HepG2 (cell line): Measurements from ENCODE around the gene NKAIN4. TPM values are rescaled to one million over a fixed set of nuclear protein-coding genes. Genes with fewer than 3 reads are reported as not detected.

Experiments
- ARHGAP35 ChIP-seq: sonication (generic); formaldehyde crosslinking; IDR thresholded peaks from 2 replicates; pipeline ENCODE4 v1.9.0; 2022; ENCODE audit warnings: mild to moderate bottlenecking, inconsistent platforms, moderate library complexity, missing genetic modification reagents, borderline replicate concordance
- BRCA1 ChIP-seq: sonication (generic); formaldehyde crosslinking; IDR thresholded peaks from 2 replicates; pipeline ENCODE4 v1.4.0; 2020; ENCODE audit warnings: missing genetic modification reagents
- CENPBD1 ChIP-seq: sonication (generic); formaldehyde crosslinking; IDR thresholded peaks from 2 replicates; pipeline ENCODE4 v1.8.0; 2022; ENCODE audit warnings: missing genetic modification reagents, low read depth, mild to moderate bottlenecking, borderline replicate concordance
- E2F2 ChIP-seq: sonication (generic); formaldehyde crosslinking; IDR thresholded peaks from 2 replicates; pipeline ENCODE4 v1.4.0; 2020; ENCODE audit warnings: missing genetic modification reagents, borderline replicate concordance
- ESRRA ChIP-seq: sonication (generic); formaldehyde crosslinking; IDR thresholded peaks from 2 replicates; pipeline ENCODE4 v1.5.1; 2020; ENCODE audit warnings: mild to moderate bottlenecking, low read depth, missing genetic modification reagents
- GABPB1 ChIP-seq: IDR thresholded peaks from 2 replicates; pipeline ENCODE4 v1.6.1; 2016; ENCODE audit warnings: mild to moderate bottlenecking, missing genetic modification reagents, moderate library complexity, missing compliant biosample characterization
- IRF9 ChIP-seq: sonication (generic); formaldehyde crosslinking; IDR thresholded peaks from 2 replicates; pipeline ENCODE4 v1.8.0; 2022; ENCODE audit warnings: missing genetic modification reagents, mild to moderate bottlenecking, borderline replicate concordance
- KAT8 ChIP-seq: IDR thresholded peaks from 2 replicates; pipeline ENCODE4 v1.6.1; 2016; ENCODE audit warnings: missing genetic modification reagents, missing compliant biosample characterization
- NFE2L1 ChIP-seq: sonication (generic); formaldehyde crosslinking; IDR thresholded peaks from 2 replicates; pipeline ENCODE4 v1.4.0; 2020; ENCODE audit warnings: missing genetic modification reagents, mild to moderate bottlenecking, borderline replicate concordance
- NR2F6 ChIP-seq, 2 experiments: IDR thresholded peaks; 2 replicates each; pipeline ENCODE4 v1.6.1; 2016; ENCODE audit warnings: antibody characterized with exemption in 1 of 2, mild to moderate bottlenecking in 1 of 2
- PHF20 ChIP-seq: sonication (generic); formaldehyde crosslinking; IDR thresholded peaks from 2 replicates; pipeline ENCODE4 v1.5.0; 2020; ENCODE audit warnings: mild to moderate bottlenecking, missing genetic modification reagents
- RAD21 ChIP-seq: fragments of 450-650 bp; formaldehyde crosslinking; IDR thresholded peaks from 2 replicates; pipeline ENCODE4 v1.5.0; 2020; ENCODE audit warnings: mild to moderate bottlenecking
- RBM22 ChIP-seq: fragments of 200-400 bp; formaldehyde crosslinking; optimal IDR thresholded peaks from 2 replicates; pipeline ENCODE3; 2017; ENCODE audit warnings: mild to moderate bottlenecking, low read length, moderate library complexity
- RORA ChIP-seq: sonication (generic); formaldehyde crosslinking; IDR thresholded peaks from 2 replicates; pipeline ENCODE4 v1.5.0; 2020; ENCODE audit warnings: mild to moderate bottlenecking, missing genetic modification reagents, moderate library complexity
- SP2 ChIP-seq: sonication (generic); formaldehyde crosslinking; IDR thresholded peaks from 2 replicates; pipeline ENCODE4 v1.5.1; 2020; ENCODE audit warnings: mild to moderate bottlenecking, missing genetic modification reagents
- ZNF235 ChIP-seq: sonication (generic); formaldehyde crosslinking; IDR thresholded peaks from 2 replicates; pipeline ENCODE4 v1.8.1; 2023; ENCODE audit warnings: mild to moderate bottlenecking, missing genetic modification reagents, borderline replicate concordance
- ZNF33A ChIP-seq: sonication (generic); formaldehyde crosslinking; IDR thresholded peaks from 2 replicates; pipeline ENCODE4 v1.5.1; 2020; ENCODE audit warnings: missing genetic modification reagents, mild to moderate bottlenecking, moderate library complexity, borderline replicate concordance
- ZNF451 ChIP-seq: sonication (generic); formaldehyde crosslinking; IDR thresholded peaks from 2 replicates; pipeline ENCODE4 v1.5.0; 2020; ENCODE audit warnings: mild to moderate bottlenecking, missing genetic modification reagents
- ZNF768 ChIP-seq: sonication (generic); formaldehyde crosslinking; IDR thresholded peaks from 2 replicates; pipeline ENCODE4 v1.4.0; 2020; ENCODE audit warnings: missing genetic modification reagents
- polyA plus RNA-seq, 8 experiments: library from polyadenylated mRNA; depleted of rRNA in 3 of 8; stranded (reverse) in 7 of 8; unstranded in 1 of 8; fragments of >200 nt; fragmentation: Illumina TruSeq in 4 of 8; extraction: Trizol in 4 of 8; gene quantifications; 2 replicates each; pipeline versions ENCODE4 v1.2.1 to v1.2.3, GENCODE V29; 2011 to 2016; ENCODE audit warnings: low read depth in 4 of 8, missing spikeins in 1 of 8, mixed read lengths in 1 of 8; ENCODE audit not compliant: insufficient read depth in 1 of 8
- total RNA-seq, 5 experiments: library from RNA; depleted of rRNA; stranded (reverse); fragments of >200 nt; fragmentation: Illumina TruSeq; extraction: Trizol; gene quantifications; 2 replicates each; pipeline ENCODE4 v1.2.3, GENCODE V29; 2016; ENCODE audit warnings: low read depth in 1 of 5

The NKAIN4 gene
- total and polyA plus RNA-seq, 2 of the 13 experiments (the other 11 are each of a cell fraction or from before 2014, with no cell fraction given): not detected

- TF ChIP-seq RBM22: peak; percentile 21
- no peak for TF ChIP-seq IRF9 (CRISPR knock-in tag)
- no peak for TF ChIP-seq NR2F6 (IDR thresholded peaks at IDR 0.05)
- TF ChIP-seq NR2F6 (CRISPR knock-in tag; IDR thresholded peaks at IDR 0.05): no peak
- no peak for TF ChIP-seq BRCA1 (CRISPR knock-in tag)
- TF ChIP-seq CENPBD1 (CRISPR knock-in tag): no peak
- no peak for TF ChIP-seq RORA
- TF ChIP-seq ZNF451 (CRISPR knock-in tag): no peak
- peak; percentile 21; the same call in 1 of the 2 replicates for TF ChIP-seq ZNF768
- peak; percentile 12; the same call in 1 of the 2 replicates for TF ChIP-seq GABPB1 (CRISPR knock-in tag)
- no peak for TF ChIP-seq SP2 (CRISPR knock-in tag)
- TF ChIP-seq ZNF235 (CRISPR knock-in tag): no peak
- TF ChIP-seq PHF20: no peak
- no peak for TF ChIP-seq NFE2L1 (CRISPR knock-in tag)
- no peak for TF ChIP-seq ZNF33A
- no peak for TF ChIP-seq E2F2 (CRISPR knock-in tag)
- TF ChIP-seq KAT8: no peak
- TF ChIP-seq ARHGAP35 (CRISPR knock-in tag): no peak
- no peak for TF ChIP-seq ESRRA (CRISPR knock-in tag)
- TF ChIP-seq RAD21 (CRISPR knock-in tag): peak; percentile 52; the same call in 1 of the 2 replicates
- TF ChIP-seq, all 625 proteins: peak for 26
These were observed 26.8 kb upstream of the NKAIN4 start (continued) for GRCh38 chr20:63280929-63281545.
